Stimulated activated CD8-positive, alpha-beta memory T cell treated with anti-CD3 and anti-CD28 coated beads, Interleukin-12 subunit alpha, Interleukin-12 subunit beta, amount 100 ng/mL, for 24 hours (primary cell): ENCODE data around the gene PCDHB7.
"Not testable (repeated sequence)": the region's sequence is repeated elsewhere in the genome, so short reads cannot be mapped to it uniquely, and the experiment has no call there.

Experiments
- DNase-seq: peaks from one replicate; pipeline ENCODE4 v3.0.0-alpha.2; 2020; ENCODE audit errors: extremely low read depth

Gene PCDHB7

DNA sequence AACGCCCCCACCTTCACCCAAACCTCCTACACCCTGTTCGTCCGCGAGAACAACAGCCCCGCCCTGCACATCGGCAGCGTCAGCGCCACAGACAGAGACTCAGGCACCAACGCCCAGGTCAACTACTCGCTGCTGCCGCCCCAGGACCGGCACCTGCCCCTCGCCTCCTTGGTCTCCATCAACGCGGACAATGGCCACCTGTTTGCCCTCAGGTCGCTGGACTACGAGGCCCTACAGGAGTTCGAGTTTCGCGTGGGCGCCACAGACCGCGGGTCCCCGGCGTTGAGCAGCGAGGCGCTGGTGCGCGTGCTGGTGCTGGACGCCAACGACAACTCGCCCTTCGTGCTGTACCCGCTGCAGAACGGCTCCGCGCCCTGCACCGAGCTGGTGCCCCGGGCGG is 52.4 kb downstream of the PCDHB7 start:
- DNase-seq: not testable (repeated sequence)

DNA sequence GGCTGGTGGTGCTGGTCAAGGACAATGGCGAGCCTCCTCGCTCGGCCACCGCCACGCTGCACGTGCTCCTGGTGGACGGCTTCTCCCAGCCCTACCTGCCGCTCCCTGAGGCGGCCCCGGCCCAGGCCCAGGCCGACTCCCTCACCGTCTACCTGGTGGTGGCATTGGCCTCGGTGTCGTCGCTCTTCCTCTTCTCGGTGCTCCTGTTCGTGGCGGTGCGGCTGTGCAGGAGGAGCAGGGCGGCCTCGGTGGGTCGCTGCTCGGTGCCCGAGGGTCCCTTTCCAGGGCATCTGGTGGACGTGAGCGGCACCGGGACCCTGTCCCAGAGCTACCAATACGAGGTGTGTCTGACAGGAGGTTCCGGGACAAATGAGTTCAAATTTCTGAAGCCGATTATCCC is 53.0 kb downstream of the PCDHB7 start:
- not testable (repeated sequence) for DNase-seq
